Stimulated activated CD4-positive, alpha-beta T cell treated with anti-CD3 and anti-CD28 coated beads, TNF-alpha, amount 100 ng/mL, for 24 hours (primary cell): ENCODE measurements around the gene TEX13B.

Experiments
- DNase-seq, 3 experiments: peaks; one replicate each; pipeline ENCODE4 v3.0.0-alpha.2; 2020; ENCODE audit warnings: low read depth in 3 of 3

TEX13B gene

GRCh38 chrX:107936434-107936730 lies 45.8 kb downstream of the TEX13B start:
- DNase-seq = no peak

- no peak for DNase-seq
Observed at GRCh38 chrX:107935664-107936433, 46.3 kb downstream of the TEX13B start.

- no peak for DNase-seq
Observed at GRCh38 chrX:107935200-107935599, 47.0 kb downstream of the TEX13B start.

- no peak for DNase-seq
Observed at GRCh38 chrX:107934262-107934661, 47.9 kb downstream of the TEX13B start.
